Activated T-cell treated with anti-CD3 and anti-CD28 coated beads for 4 hours (primary cell): ENCODE results near the gene SDHA.
"Not testable (repeated sequence)": the region's sequence is repeated elsewhere in the genome, so short reads cannot be mapped to it uniquely, and the experiment has no call there.

Experiments used
- DNase-seq: peaks from one replicate; pipeline ENCODE4 v3.0.0-alpha.2; 2020

Gene SDHA

GRCh38 chr5:303741-304140 lies 85.6 kb downstream of the SDHA start:
- not testable (repeated sequence) for DNase-seq

- DNase-seq: no peak
These were observed 86.9 kb downstream of the SDHA start for GRCh38 chr5:305050-305449.

- DNase-seq: no peak
These were observed 87.3 kb downstream of the SDHA start for GRCh38 chr5:305459-305858.

GRCh38 chr5:306011-306805 lies 88.1 kb downstream of the SDHA start:
- no peak for DNase-seq
